A549 (cell line): ENCODE measurements around the gene NEU4. TPM values are rescaled to one million over a fixed set of nuclear protein-coding genes. Genes with fewer than 3 reads are reported as not detected.
"Not testable (repeated sequence)": the region's sequence is repeated elsewhere in the genome, so short reads cannot be mapped to it uniquely, and the experiment has no call there.

Source experiments
- ATAC-seq, 2 experiments: fragments of 200-7000 bp in 1 of 2; fragments of >200 bp in 1 of 2; cut with Nextera tagmentation in 1 of 2; cut with Tn5 transposase in 1 of 2; 3 replicates each; pipeline versions ENCODE4 v1.8.0 to v1.9.1; 2018 to 2020; ENCODE audit warnings: mild to moderate bottlenecking in 1 of 2, moderate library complexity in 1 of 2
- CTCF ChIA-PET: fragments of 300-600 bp; sonication (Branson Sonifier 250); formaldehyde crosslinking; extraction: SDS; loops from one replicate; lab custom pipeline; 2021; ENCODE audit warnings: antibody characterized with exemption, inconsistent platforms; lab: Yijun Ruan, JAX
- POLR2A ChIA-PET: fragments of 350-600 bp; formaldehyde crosslinking; extraction: SDS; loops from one replicate; lab custom pipeline; 2021; ENCODE audit warnings: antibody characterized with exemption, inconsistent platforms; lab: Yijun Ruan, JAX
- DNase-seq, 2 experiments: peaks; one replicate each; pipeline versions ENCODE4 v3.0.0 to v3.0.0-alpha.2; 2011 to 2016; ENCODE audit warnings: low read depth in 1 of 2, low spot score in 1 of 2
- FAIRE-seq: peaks from 2 replicates; lab custom pipeline; 2011; peaks lifted over from hg19 to GRCh38; lab: Jason Lieb, UNC
- H3K27ac ChIP-seq, 2 experiments: fragments of >200 bp; sonication (Bioruptor Twin); formaldehyde crosslinking; 3 replicates each; pipeline ENCODE4 v1.5.1; 2016 to 2017
- H3K4me1 ChIP-seq: fragments of >200 bp; sonication (Bioruptor Twin); formaldehyde crosslinking; 3 replicates; pipeline ENCODE4 v1.6.1; 2016
- H3K4me2 ChIP-seq: fragments of >200 bp; sonication (Bioruptor Twin); formaldehyde crosslinking; 3 replicates; pipeline ENCODE4 v1.6.1; 2016
- H3K4me3 ChIP-seq: fragments of >200 bp; sonication (Bioruptor Twin); formaldehyde crosslinking; 3 replicates; pipeline ENCODE4 v1.5.1; 2016
- H3K9me3 ChIP-seq: fragments of >200 bp; sonication (Bioruptor Twin); formaldehyde crosslinking; 3 replicates; pipeline ENCODE4 v1.6.1; 2016
- CTCF ChIP-seq: fragments of >200 bp; sonication (Bioruptor Twin); formaldehyde crosslinking; IDR thresholded peaks from 3 replicates; pipeline ENCODE4 v1.5.1; 2016
- EP300 ChIP-seq, 2 experiments: fragments of >200 bp; sonication (Bioruptor Twin); formaldehyde crosslinking; IDR thresholded peaks; 2 replicates in 1 of 2; 3 replicates in 1 of 2; pipeline ENCODE4 v1.6.1; 2016 to 2017
- HOXB5 ChIP-seq: fragments of 250-450 bp; sonication (Bioruptor Pico); IDR thresholded peaks from 2 replicates; pipeline ENCODE4 v1.5.0; 2020; ENCODE audit warnings: mild to moderate bottlenecking, moderate library complexity
- JUN ChIP-seq, 2 experiments: fragments of >200 bp; sonication (Bioruptor Twin); formaldehyde crosslinking; IDR thresholded peaks; 2 replicates in 1 of 2; 3 replicates in 1 of 2; pipeline ENCODE4 v1.6.1; 2016 to 2017
- MAX ChIP-seq: IDR thresholded peaks from 2 replicates; pipeline ENCODE4 v1.6.1; 2012
- NR3C1 ChIP-seq: fragments of >200 bp; sonication (Bioruptor Twin); formaldehyde crosslinking; IDR thresholded peaks from 3 replicates; pipeline ENCODE4 v1.6.1; 2017
- WGBS: methylation state at CpG from one replicate; pipeline ENCODE4 v1.1.6; 2017; ENCODE audit errors: missing lambda C conversion rate; 5-methylcytosine and 5-hydroxymethylcytosine counted together
- polyA plus RNA-seq, 4 experiments: library from polyadenylated mRNA; depleted of rRNA in 3 of 4; stranded (reverse); fragments of >200 nt; fragmentation: RNase III in 1 of 4; extraction: RNeasy Plus Mini Kit Qiagen cat#74134 plus additional on column Dnase treatment in 1 of 4; gene quantifications; 2 replicates in 3 of 4; 3 replicates in 1 of 4; pipeline ENCODE4 v1.2.3, GENCODE V29; 2011 to 2017
- TF ChIP-seq, protein P1 (sequence below): IDR thresholded peaks from 2 replicates; pipeline ENCODE4 v1.6.1; 2012; ENCODE audit warnings: low read depth, borderline replicate concordance

Gene NEU4
- polyA plus RNA-seq, 2 of the 4 experiments (the other 2 are of a cell fraction), result 0.13 to 0.19 TPM

DNA sequence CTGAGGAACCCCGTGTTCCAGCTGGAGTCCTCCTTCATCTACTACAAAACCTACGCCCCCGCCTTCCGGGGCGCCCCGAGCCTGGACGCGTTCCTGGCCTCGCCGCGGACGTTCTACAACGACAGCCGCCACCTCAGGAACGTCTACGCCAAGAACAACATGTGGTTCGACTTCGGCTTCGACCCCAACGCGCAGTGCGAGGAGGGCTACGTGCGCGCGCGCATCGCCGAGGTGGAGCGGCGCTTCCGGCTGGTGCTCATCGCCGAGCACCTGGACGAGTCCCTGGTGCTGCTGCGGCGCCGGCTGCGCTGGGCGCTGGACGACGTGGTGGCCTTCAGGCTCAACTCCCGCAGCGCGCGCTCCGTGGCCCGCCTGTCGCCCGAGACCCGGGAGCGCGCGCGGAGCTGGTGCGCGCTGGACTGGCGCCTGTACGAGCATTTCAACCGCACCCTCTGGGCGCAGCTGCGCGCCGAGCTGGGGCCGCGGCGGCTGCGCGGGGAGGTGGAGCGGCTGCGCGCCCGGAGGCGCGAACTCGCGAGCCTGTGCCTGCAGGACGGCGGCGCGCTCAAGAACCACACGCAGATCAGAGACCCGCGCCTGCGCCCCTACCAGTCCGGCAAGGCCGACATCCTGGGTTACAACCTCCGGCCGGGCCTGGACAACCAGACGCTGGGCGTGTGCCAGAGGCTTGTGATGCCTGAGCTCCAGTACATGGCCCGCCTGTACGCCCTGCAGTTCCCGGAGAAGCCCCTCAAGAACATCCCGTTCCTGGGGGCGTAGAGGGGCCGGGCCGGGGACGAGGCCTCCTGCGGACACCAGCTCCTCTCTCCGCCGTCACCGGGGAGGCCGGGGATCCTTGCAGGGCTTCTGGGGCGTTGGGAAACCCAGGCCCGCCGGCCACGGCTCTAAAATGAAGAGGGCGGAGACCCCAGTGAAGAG is 5.3 kb upstream of the NEU4 start:
- Histone ChIP-seq H3K9me3 (no peaks in the 10 kb centered on the region), H3K27ac (peak overlapping the region; percentile 5 to 59; a peak in 2 of 6 replicates), H3K4me1 (peaks cover 18% of the 10 kb centered on the region), H3K4me2 (peak overlapping the region; percentile 74), H3K4me3 (peak overlapping the region; percentile 38)
- ChIA-PET CTCF (no interaction called here), POLR2A (no interaction called here)
- WGBS, result 35% methylated on average over 38 of the region's 109 CpGs
- FAIRE-seq (no peak), DNase-seq (peak in 1 of 2 experiments; percentile 44), ATAC-seq (peak; percentile 26 to 74; a peak in 4 of 6 replicates)
- TF ChIP-seq MAX (peak; percentile 84), HOXB5 (CRISPR knock-in tag) (no peak), NR3C1 (no peak)
- TF ChIP-seq, protein P1, sequence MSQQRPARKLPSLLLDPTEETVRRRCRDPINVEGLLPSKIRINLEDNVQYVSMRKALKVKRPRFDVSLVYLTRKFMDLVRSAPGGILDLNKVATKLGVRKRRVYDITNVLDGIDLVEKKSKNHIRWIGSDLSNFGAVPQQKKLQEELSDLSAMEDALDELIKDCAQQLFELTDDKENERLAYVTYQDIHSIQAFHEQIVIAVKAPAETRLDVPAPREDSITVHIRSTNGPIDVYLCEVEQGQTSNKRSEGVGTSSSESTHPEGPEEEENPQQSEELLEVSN, result peak; percentile 82

GRCh38 chr2:241804326-241805229 is 4.4 kb upstream of the NEU4 start:
- 83% methylated on average over 17 of the region's 35 CpGs for WGBS
- Histone ChIP-seq H3K4me3 (no peak overlapping the region), H3K9me3 (no peaks in the 10 kb centered on the region), H3K4me1 (peaks cover 18% of the 10 kb centered on the region), H3K27ac (peak overlapping the region in 1 of 2 experiments; percentile 69; a peak in 3 of 6 replicates), H3K4me2 (peak overlapping the region; percentile 74)
- ChIA-PET POLR2A (interaction anchor here (0.7 kb wide), 1 partner anchor 127 kb away, joined by 4 read pairs; no protein-coding TSS in a partner anchor), CTCF (interaction anchor here (0.5 kb wide), 1 partner anchor 366 kb away, joined by 3 read pairs; no protein-coding TSS in a partner anchor)
- ATAC-seq, result peak in 1 of 2 experiments; percentile 31; a peak in 3 of 6 replicates
- peak in 1 of 2 experiments; percentile 38 for DNase-seq
- FAIRE-seq, result no peak
- TF ChIP-seq, protein P1, result no peak
- no peak for TF ChIP-seq JUN (IDR thresholded peaks at IDR 0.05)

DNA sequence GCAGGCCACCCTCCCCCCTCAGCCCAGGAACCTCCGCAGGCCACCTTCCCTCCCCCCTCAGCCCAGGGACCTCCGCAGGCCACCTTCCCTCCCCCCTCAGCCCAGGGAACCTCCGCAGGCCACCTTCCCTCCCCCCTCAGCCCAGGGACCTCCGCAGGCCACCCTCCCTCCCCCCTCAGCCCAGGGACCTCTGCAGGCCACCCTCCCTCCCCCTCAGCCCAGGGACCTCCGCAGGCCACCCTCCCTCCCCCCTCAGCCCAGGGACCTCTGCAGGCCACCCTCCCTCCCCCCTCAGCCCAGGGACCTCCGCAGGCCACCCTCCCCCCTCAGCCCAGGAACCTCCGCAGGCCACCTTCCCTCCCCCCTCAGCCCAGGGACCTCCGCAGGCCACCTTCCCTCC is 2.8 kb upstream of the NEU4 start:
- no CpG with 5 or more reads among the region's 8 CpGs for WGBS
- H3K4me3 ChIP-seq, H3K4me2 ChIP-seq, FAIRE-seq, H3K9me3 ChIP-seq, DNase-seq, ATAC-seq, POLR2A ChIA-PET, CTCF ChIA-PET, H3K27ac ChIP-seq: not testable (repeated sequence)
- H3K4me1 ChIP-seq, result peaks cover 18% of the 10 kb centered on the region

DNA sequence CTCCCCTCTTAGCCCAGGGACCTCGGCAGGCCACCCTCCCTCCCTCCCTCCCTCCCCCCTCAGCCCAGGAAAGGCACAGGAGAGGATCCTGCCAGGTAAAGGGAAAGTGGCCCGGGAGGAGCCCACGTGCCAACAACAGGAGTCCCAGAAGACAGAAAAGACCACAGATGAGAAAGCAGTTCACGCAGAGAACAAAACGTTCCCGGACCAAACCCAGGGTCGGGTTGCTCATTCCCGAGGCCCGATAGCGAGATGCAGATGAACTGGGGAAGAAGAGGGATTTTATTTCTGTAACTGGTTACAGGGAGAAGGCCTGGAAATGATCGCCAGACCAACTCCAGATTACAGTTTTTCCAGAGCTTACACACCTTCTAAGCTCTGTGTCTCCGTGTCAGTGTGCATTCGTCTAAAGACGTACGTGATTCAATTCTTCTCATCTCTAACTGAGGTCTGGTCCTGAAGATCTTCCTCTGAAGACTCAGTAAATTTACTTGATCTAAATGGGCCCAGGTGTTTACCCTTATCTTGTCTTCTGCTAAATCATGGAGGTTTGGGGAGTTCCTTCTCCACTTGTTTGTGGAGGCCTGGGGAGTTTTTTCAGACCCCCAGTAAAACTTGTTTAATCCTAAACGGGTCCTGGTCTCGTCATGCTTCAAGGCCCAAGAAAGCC is 807 bp upstream of the NEU4 start:
- Histone ChIP-seq H3K4me1 (peaks cover 12% of the 10 kb centered on the region), H3K27ac (no peak overlapping the region), H3K4me3 (no peak overlapping the region), H3K4me2 (no peak overlapping the region), H3K9me3 (no peaks in the 10 kb centered on the region)
- ChIA-PET POLR2A (no interaction called here), CTCF (no interaction called here)
- WGBS, result 85% methylated on average over 16 of the region's 17 CpGs
- ATAC-seq, result no peak
- TF ChIP-seq CTCF, result no peak
- no peak for TF ChIP-seq EP300 (IDR thresholded peaks at IDR 0.05)
- DNase-seq, result no peak
- FAIRE-seq, result no peak
